H1 (cell line): Measurements from ENCODE around the gene NSDHL. TPM values are rescaled to one million over a fixed set of nuclear protein-coding genes. Genes with fewer than 3 reads are reported as not detected.

Source experiments
- ASH2L ChIP-seq: fragments of 200-600, 300-600 bp; sonication (generic); IDR thresholded peaks from one replicate; pipeline ENCODE4 v1.7.1; 2017; ENCODE audit warnings: low read length
- BRCA1 ChIP-seq: IDR thresholded peaks from 2 replicates; pipeline ENCODE4 v1.6.1; 2012; ENCODE audit warnings: low read depth, low read length, improper control_type of control experiment
- CHD7 ChIP-seq: fragments of 300-600 bp; sonication (generic); IDR thresholded peaks from 2 replicates; pipeline ENCODE4 v1.7.1; 2012; ENCODE audit warnings: low read length, moderate library complexity, mild to moderate bottlenecking, inconsistent platforms; ENCODE audit not compliant: insufficient replicate concordance
- CREB1 ChIP-seq: IDR thresholded peaks from 2 replicates; pipeline ENCODE4 v1.6.1; 2012; ENCODE audit warnings: inconsistent platforms
- CTCF ChIP-seq, 3 experiments: IDR thresholded peaks; 1 replicate in 2 of 3; 2 replicates in 1 of 3; pipeline versions ENCODE4 v1.5.1 to v1.6.1; 2011; ENCODE audit warnings: low read length in 3 of 3, mild to moderate bottlenecking in 3 of 3, inconsistent platforms in 2 of 3, low read depth in 1 of 3, moderate library complexity in 1 of 3; ENCODE audit not compliant: insufficient read depth in 1 of 3; ENCODE audit errors: control extremely low read depth in 1 of 3
- HDAC6 ChIP-seq: IDR thresholded peaks from one replicate; pipeline ENCODE4 v1.7.1; 2012; ENCODE audit warnings: low read depth, mild to moderate bottlenecking, inconsistent platforms, low read length, moderate library complexity
- SIN3A ChIP-seq, 2 experiments: IDR thresholded peaks in 1 of 2; conservative IDR thresholded peaks in 1 of 2; 2 replicates each; pipeline ENCODE4 v1.6.1; 2011 to 2012; ENCODE audit warnings: low read length in 2 of 2, improper control_type of control experiment in 1 of 2, low read depth in 1 of 2, mild to moderate bottlenecking in 1 of 2
- polyA plus RNA-seq, 7 experiments: library from polyadenylated mRNA; depleted of rRNA in 3 of 7; stranded (reverse) in 5 of 7; unstranded in 2 of 7; fragments of >200 nt in 5 of 7; fragments of 200-250 nt in 2 of 7; gene quantifications; 1 replicate in 5 of 7; 2 replicates in 1 of 7; 4 replicates in 1 of 7; pipeline versions ENCODE4 v1.2.1 to v1.2.3, GENCODE V29; 2011 to 2013; ENCODE audit warnings: missing spikeins in 2 of 7, mixed read lengths in 2 of 7
- total RNA-seq: library from RNA; stranded (reverse); fragmentation: NEBNext Ultra II Directional; extraction: Animal tissue kit (Norgen Biotek cat#: 25700); gene quantifications from 2 replicates; pipeline ENCODE4 v1.2.1, GENCODE V29; 2021

NSDHL gene
- total and polyA plus RNA-seq, 2 of the 8 experiments (the other 6 are each of a cell fraction or from before 2014, with no cell fraction given): 31.5 to 34.6 TPM

- TF ChIP-seq CHD7 (no peak), HDAC6 (no peak), CTCF (IDR thresholded peaks at IDR 0.05; ENCODE audit: control extremely low read depth in 1 of 3, insufficient read depth in 1 of 3, low read depth in 1 of 3, low read length in 3 of 3) (no peak), BRCA1 (no peak), ASH2L (no peak), SIN3A (conservative IDR thresholded peaks at IDR 0.05 in 1 of 2, IDR thresholded peaks at IDR 0.05 in 1 of 2; ENCODE audit: low read depth in 1 of 2, low read length in 2 of 2) (no peak), CREB1 (no peak)
Measured at GRCh38 chrX:152876931-152877840, 46.3 kb downstream of the NSDHL start (continued).
